SK-N-SH treated with all-trans-retinoic acid at 6 μM for 48 hours (cell line): ENCODE results near the gene UBN2.

Experiments used
- ATAC-seq: fragments of 200-7000 bp; cut with Tn5 transposase; 3 replicates; pipeline ENCODE4 v1.9.1; 2020; ENCODE audit warnings: mild to moderate bottlenecking, moderate library complexity
- BACH2 ChIP-seq: fragments of 250-450 bp; sonication (Bioruptor Pico); IDR thresholded peaks from 2 replicates; pipeline ENCODE4 v1.9.0; 2021; ENCODE audit warnings: mild to moderate bottlenecking, borderline replicate concordance
- CREB5 ChIP-seq: fragments of 250-450 bp; sonication (Bioruptor Pico); IDR thresholded peaks from 2 replicates; pipeline ENCODE4 v1.5.1; 2020; ENCODE audit warnings: low read depth, mild to moderate bottlenecking, moderate library complexity
- CSDC2 ChIP-seq: fragments of 250-450 bp; sonication (Bioruptor Pico); IDR thresholded peaks from 2 replicates; pipeline ENCODE4 v1.5.0; 2020; ENCODE audit warnings: mild to moderate bottlenecking, moderate library complexity
- CSRNP3 ChIP-seq: fragments of 250-450 bp; sonication (Bioruptor Pico); IDR thresholded peaks from 2 replicates; pipeline ENCODE4 v1.5.1; 2021; ENCODE audit warnings: mild to moderate bottlenecking, moderate library complexity
- ESRRG ChIP-seq: fragments of 250-450 bp; sonication (Bioruptor Pico); IDR thresholded peaks from 2 replicates; pipeline ENCODE4 v1.6.1; 2021; ENCODE audit warnings: mild to moderate bottlenecking
- GLIS3 ChIP-seq: fragments of 250-450 bp; sonication (Bioruptor Pico); IDR thresholded peaks from 2 replicates; pipeline ENCODE4 v1.5.0; 2020; ENCODE audit warnings: mild to moderate bottlenecking, moderate library complexity
- ISL1 ChIP-seq: fragments of 250-450 bp; sonication (Bioruptor Pico); IDR thresholded peaks from 2 replicates; pipeline ENCODE4 v2.1.2; 2022; ENCODE audit warnings: mild to moderate bottlenecking, moderate library complexity
- POU6F1 ChIP-seq: fragments of 250-450 bp; sonication (Bioruptor Pico); IDR thresholded peaks from 2 replicates; pipeline ENCODE4 v1.8.0; 2021; ENCODE audit warnings: low read depth, mild to moderate bottlenecking, moderate library complexity, borderline replicate concordance
- PPARA ChIP-seq: fragments of 250-450 bp; sonication (Bioruptor Pico); IDR thresholded peaks from 2 replicates; pipeline ENCODE4 v1.5.0; 2020; ENCODE audit warnings: mild to moderate bottlenecking, borderline replicate concordance
- RARB ChIP-seq: fragments of 250-450 bp; sonication (Bioruptor Pico); IDR thresholded peaks from 2 replicates; pipeline ENCODE4 v1.8.0; 2021; ENCODE audit warnings: mild to moderate bottlenecking, moderate library complexity
- SNAI2 ChIP-seq: fragments of 250-450 bp; sonication (Bioruptor Pico); IDR thresholded peaks from 2 replicates; pipeline ENCODE4 v1.5.0; 2020; ENCODE audit warnings: mild to moderate bottlenecking, moderate library complexity
- TCF4 ChIP-seq: fragments of 250-450 bp; sonication (Bioruptor Pico); IDR thresholded peaks from 2 replicates; pipeline ENCODE4 v1.8.0; 2021; ENCODE audit warnings: mild to moderate bottlenecking, moderate library complexity, borderline replicate concordance
- TOX ChIP-seq: fragments of 250-450 bp; sonication (Bioruptor Pico); IDR thresholded peaks from 2 replicates; pipeline ENCODE4 v1.8.0; 2021; ENCODE audit warnings: mild to moderate bottlenecking, moderate library complexity, borderline replicate concordance
- TSHZ2 ChIP-seq: fragments of 250-450 bp; sonication (Bioruptor Pico); IDR thresholded peaks from 2 replicates; pipeline ENCODE4 v1.5.0; 2020; ENCODE audit warnings: mild to moderate bottlenecking, moderate library complexity
- ZC3H10 ChIP-seq: fragments of 250-450 bp; sonication (Bioruptor Pico); IDR thresholded peaks from 2 replicates; pipeline ENCODE4 v1.5.1; 2021; ENCODE audit warnings: mild to moderate bottlenecking, moderate library complexity
- ZFP3 ChIP-seq: fragments of 250-450 bp; sonication (Bioruptor Pico); IDR thresholded peaks from 2 replicates; pipeline ENCODE4 v1.5.0; 2020; ENCODE audit warnings: mild to moderate bottlenecking, moderate library complexity
- ZFP30 ChIP-seq: fragments of 450-650 bp; formaldehyde crosslinking; IDR thresholded peaks from 2 replicates; pipeline ENCODE4 v1.5.0; 2022; ENCODE audit warnings: mild to moderate bottlenecking, moderate library complexity
- ZNF565 ChIP-seq: fragments of 450-650 bp; formaldehyde crosslinking; conservative IDR thresholded peaks from 2 replicates; pipeline ENCODE4 v1.5.0; 2020; ENCODE audit warnings: low read depth, mild to moderate bottlenecking, moderate library complexity
- ZNF70 ChIP-seq: fragments of 450-650 bp; formaldehyde crosslinking; IDR thresholded peaks from 2 replicates; pipeline ENCODE4 v1.5.0; 2020; ENCODE audit warnings: mild to moderate bottlenecking, moderate library complexity
- TF ChIP-seq, protein P1 (sequence below): fragments of 250-450 bp; sonication (Bioruptor Pico); IDR thresholded peaks from 2 replicates; pipeline ENCODE4 v1.8.0; 2020; ENCODE audit warnings: mild to moderate bottlenecking, moderate library complexity, borderline replicate concordance

Gene UBN2

DNA sequence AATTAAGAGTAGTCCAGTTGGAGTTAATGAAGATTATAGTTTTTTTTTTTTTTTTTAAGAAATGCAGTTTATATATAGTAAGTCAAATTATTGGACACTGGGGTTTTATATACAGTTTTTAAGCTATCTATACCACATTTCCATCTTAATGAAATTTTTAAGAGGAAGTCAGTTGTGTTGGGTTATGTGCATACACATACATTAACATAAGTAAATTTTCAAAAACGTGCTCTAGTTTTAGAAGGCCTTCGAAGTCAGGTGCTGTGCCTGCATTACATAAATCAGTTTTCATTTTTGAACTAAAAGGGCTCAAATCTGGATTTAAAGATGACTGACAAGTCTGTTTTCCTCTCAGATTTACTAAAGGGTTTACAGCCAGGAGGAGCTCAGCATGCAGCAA is 62.5 kb downstream of the UBN2 start:
- ATAC-seq = no peak
- TF ChIP-seq ZNF565 (no peak), ZC3H10 (CRISPR knock-in tag) (no peak), ISL1 (CRISPR knock-in tag) (no peak), CREB5 (no peak)

- ATAC-seq = no peak
- TF ChIP-seq BACH2 (CRISPR knock-in tag) (no peak), ZNF565 (no peak), ZNF70 (CRISPR knock-in tag) (no peak), TSHZ2 (CRISPR knock-in tag) (no peak), ZFP30 (no peak), POU6F1 (CRISPR knock-in tag) (no peak), TOX (CRISPR knock-in tag) (no peak), PPARA (CRISPR knock-in tag) (no peak), CSDC2 (CRISPR knock-in tag) (no peak), GLIS3 (CRISPR knock-in tag) (no peak), SNAI2 (no peak), ZC3H10 (CRISPR knock-in tag) (no peak), TCF4 (CRISPR knock-in tag) (no peak), ZFP3 (no peak), CSRNP3 (CRISPR knock-in tag) (no peak), ESRRG (CRISPR knock-in tag) (no peak)
- TF ChIP-seq, protein P1, sequence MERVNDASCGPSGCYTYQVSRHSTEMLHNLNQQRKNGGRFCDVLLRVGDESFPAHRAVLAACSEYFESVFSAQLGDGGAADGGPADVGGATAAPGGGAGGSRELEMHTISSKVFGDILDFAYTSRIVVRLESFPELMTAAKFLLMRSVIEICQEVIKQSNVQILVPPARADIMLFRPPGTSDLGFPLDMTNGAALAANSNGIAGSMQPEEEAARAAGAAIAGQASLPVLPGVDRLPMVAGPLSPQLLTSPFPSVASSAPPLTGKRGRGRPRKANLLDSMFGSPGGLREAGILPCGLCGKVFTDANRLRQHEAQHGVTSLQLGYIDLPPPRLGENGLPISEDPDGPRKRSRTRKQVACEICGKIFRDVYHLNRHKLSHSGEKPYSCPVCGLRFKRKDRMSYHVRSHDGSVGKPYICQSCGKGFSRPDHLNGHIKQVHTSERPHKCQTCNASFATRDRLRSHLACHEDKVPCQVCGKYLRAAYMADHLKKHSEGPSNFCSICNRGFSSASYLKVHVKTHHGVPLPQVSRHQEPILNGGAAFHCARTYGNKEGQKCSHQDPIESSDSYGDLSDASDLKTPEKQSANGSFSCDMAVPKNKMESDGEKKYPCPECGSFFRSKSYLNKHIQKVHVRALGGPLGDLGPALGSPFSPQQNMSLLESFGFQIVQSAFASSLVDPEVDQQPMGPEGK (CRISPR knock-in tag) = no peak
Measured at GRCh38 chr7:139294241-139294640, 63.2 kb downstream of the UBN2 start.

- no peak for ATAC-seq
- TF ChIP-seq ZNF565 (no peak), RARB (no peak), TOX (CRISPR knock-in tag) (no peak), ZNF70 (CRISPR knock-in tag) (no peak), ISL1 (CRISPR knock-in tag) (no peak), POU6F1 (CRISPR knock-in tag) (no peak)
Measured at GRCh38 chr7:139294951-139295575, 64.0 kb downstream of the UBN2 start.
